HG02938 (cell line): ENCODE data around the gene PERM1.
"Not testable (repeated sequence)": the region's sequence is repeated elsewhere in the genome, so short reads cannot be mapped to it uniquely, and the experiment has no call there.

Experiments
- ATAC-seq: cut with Tn5 transposase; IDR thresholded peaks from one replicate; pipeline ENCODE4 v1.9.1; 2021; ENCODE audit warnings: mild to moderate bottlenecking, moderate library complexity; ENCODE audit not compliant: unreplicated experiment

Gene PERM1

GRCh38 chr1:1017397-1018320 lies 35.8 kb upstream of the PERM1 start:
- ATAC-seq: not testable (repeated sequence)

- ATAC-seq: no peak
These were observed 33.1 kb upstream of the PERM1 start for GRCh38 chr1:1014799-1015681.

- no peak for ATAC-seq
These were observed 32.2 kb upstream of the PERM1 start for GRCh38 chr1:1013922-1014648.

GRCh38 chr1:1013105-1013921 lies 31.4 kb upstream of the PERM1 start, which contains the start of gene ISG15:
ISG15 (plus strand) TSS chr1:1013497; CDS start chr1:1013574, 77 bp downstream.
- peak; percentile 82 for ATAC-seq

GRCh38 chr1:1012736-1013104 lies 30.8 kb upstream of the PERM1 start:
- not testable (repeated sequence) for ATAC-seq

GRCh38 chr1:1011396-1011949 lies 29.6 kb upstream of the PERM1 start:
- no peak for ATAC-seq

- not testable (repeated sequence) for ATAC-seq
These were observed 28.2 kb upstream of the PERM1 start for GRCh38 chr1:1010131-1010530.

- no peak for ATAC-seq
These were observed 24.6 kb upstream of the PERM1 start for GRCh38 chr1:1006305-1007159.

GRCh38 chr1:1005774-1006304 lies 23.9 kb upstream of the PERM1 start:
- no peak for ATAC-seq

- ATAC-seq: no peak
These were observed 23.1 kb upstream of the PERM1 start for GRCh38 chr1:1004780-1005697.

- ATAC-seq: no peak
These were observed 22.5 kb upstream of the PERM1 start for GRCh38 chr1:1004420-1004779.

GRCh38 chr1:1003618-1004419 lies 21.9 kb upstream of the PERM1 start:
- ATAC-seq: no peak

- ATAC-seq: no peak
These were observed 19.3 kb upstream of the PERM1 start for GRCh38 chr1:1001057-1001783.

GRCh38 chr1:1000357-1001056 lies 18.6 kb upstream of the PERM1 start:
- no peak for ATAC-seq

GRCh38 chr1:999725-1000356 lies 17.9 kb upstream of the PERM1 start, which contains the start of gene HES4:
HES4 (minus strand) TSS chr1:1000097; CDS start chr1:999973, 124 bp downstream.
- ATAC-seq: no peak
